Neural crest cell (in vitro differentiated cells): ENCODE measurements around the gene PSMB10. TPM values are rescaled to one million over a fixed set of nuclear protein-coding genes. Genes with fewer than 3 reads are reported as not detected.

Source experiments
- DNase-seq: peaks from one replicate; pipeline ENCODE4 v3.0.0; 2021; ENCODE audit warnings: low read depth, mixed read lengths, low spot score
- H3K27ac Mint-ChIP-seq: one replicate; pipeline ENCODE4 v1.8.0; 2021; ENCODE audit warnings: mild to moderate bottlenecking, mixed read lengths; ENCODE audit not compliant: unreplicated experiment
- H3K27me3 Mint-ChIP-seq: 2 replicates; pipeline ENCODE4 v1.8.0; 2021; ENCODE audit warnings: low read depth, mild to moderate bottlenecking, mixed read lengths
- H3K36me3 Mint-ChIP-seq: 2 replicates; pipeline ENCODE4 v1.8.0; 2021; ENCODE audit warnings: low read depth, mild to moderate bottlenecking, mixed read lengths
- H3K4me1 Mint-ChIP-seq: 2 replicates; pipeline ENCODE4 v1.8.0; 2021; ENCODE audit warnings: mixed read lengths
- H3K4me3 Mint-ChIP-seq: one replicate; pipeline ENCODE4 v1.8.0; 2021; ENCODE audit warnings: mild to moderate bottlenecking, mixed read lengths
- H3K9me3 Mint-ChIP-seq: 2 replicates; pipeline ENCODE4 v1.8.0; 2021; ENCODE audit warnings: mixed read lengths
- total RNA-seq: library from RNA; stranded (reverse); gene quantifications from 2 replicates; pipeline ENCODE4 v1.2.1, GENCODE V29; 2021
- TF ChIP-seq, protein P1 (sequence below): fragments of 200-600 bp; sonication (generic); conservative IDR thresholded peaks from 2 replicates; pipeline ENCODE4 v1.5.0; 2021; ENCODE audit warnings: antibody characterized with exemption, mild to moderate bottlenecking

The PSMB10 gene
- total RNA-seq, 1 donor from 2014 or later = 22.5 TPM

GRCh38 chr16:67942510-67943255, 6.0 kb upstream of the PSMB10 start:
- peaks cover 9% of the 10 kb centered on the region for H3K4me1 Mint-ChIP-seq
- H3K36me3 Mint-ChIP-seq = no peaks in the 10 kb centered on the region
- no peak overlapping the region for H3K4me3 Mint-ChIP-seq
- TF ChIP-seq, protein P1, sequence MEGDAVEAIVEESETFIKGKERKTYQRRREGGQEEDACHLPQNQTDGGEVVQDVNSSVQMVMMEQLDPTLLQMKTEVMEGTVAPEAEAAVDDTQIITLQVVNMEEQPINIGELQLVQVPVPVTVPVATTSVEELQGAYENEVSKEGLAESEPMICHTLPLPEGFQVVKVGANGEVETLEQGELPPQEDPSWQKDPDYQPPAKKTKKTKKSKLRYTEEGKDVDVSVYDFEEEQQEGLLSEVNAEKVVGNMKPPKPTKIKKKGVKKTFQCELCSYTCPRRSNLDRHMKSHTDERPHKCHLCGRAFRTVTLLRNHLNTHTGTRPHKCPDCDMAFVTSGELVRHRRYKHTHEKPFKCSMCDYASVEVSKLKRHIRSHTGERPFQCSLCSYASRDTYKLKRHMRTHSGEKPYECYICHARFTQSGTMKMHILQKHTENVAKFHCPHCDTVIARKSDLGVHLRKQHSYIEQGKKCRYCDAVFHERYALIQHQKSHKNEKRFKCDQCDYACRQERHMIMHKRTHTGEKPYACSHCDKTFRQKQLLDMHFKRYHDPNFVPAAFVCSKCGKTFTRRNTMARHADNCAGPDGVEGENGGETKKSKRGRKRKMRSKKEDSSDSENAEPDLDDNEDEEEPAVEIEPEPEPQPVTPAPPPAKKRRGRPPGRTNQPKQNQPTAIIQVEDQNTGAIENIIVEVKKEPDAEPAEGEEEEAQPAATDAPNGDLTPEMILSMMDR = no peak
- DNase-seq = no peak
- H3K27ac Mint-ChIP-seq = no peak overlapping the region
- H3K9me3 Mint-ChIP-seq = no peaks in the 10 kb centered on the region
- H3K27me3 Mint-ChIP-seq = no peaks in the 10 kb centered on the region

GRCh38 chr16:67942200-67942509, 5.5 kb upstream of the PSMB10 start:
- DNase-seq = peak; percentile 52
- Mint-ChIP-seq H3K4me1 (peaks cover 13% of the 10 kb centered on the region), H3K4me3 (peak overlapping the region; percentile 69), H3K36me3 (no peaks in the 10 kb centered on the region), H3K9me3 (no peaks in the 10 kb centered on the region), H3K27ac (no peak overlapping the region), H3K27me3 (no peaks in the 10 kb centered on the region)
- TF ChIP-seq, protein P1 = peak; percentile 71

DNA sequence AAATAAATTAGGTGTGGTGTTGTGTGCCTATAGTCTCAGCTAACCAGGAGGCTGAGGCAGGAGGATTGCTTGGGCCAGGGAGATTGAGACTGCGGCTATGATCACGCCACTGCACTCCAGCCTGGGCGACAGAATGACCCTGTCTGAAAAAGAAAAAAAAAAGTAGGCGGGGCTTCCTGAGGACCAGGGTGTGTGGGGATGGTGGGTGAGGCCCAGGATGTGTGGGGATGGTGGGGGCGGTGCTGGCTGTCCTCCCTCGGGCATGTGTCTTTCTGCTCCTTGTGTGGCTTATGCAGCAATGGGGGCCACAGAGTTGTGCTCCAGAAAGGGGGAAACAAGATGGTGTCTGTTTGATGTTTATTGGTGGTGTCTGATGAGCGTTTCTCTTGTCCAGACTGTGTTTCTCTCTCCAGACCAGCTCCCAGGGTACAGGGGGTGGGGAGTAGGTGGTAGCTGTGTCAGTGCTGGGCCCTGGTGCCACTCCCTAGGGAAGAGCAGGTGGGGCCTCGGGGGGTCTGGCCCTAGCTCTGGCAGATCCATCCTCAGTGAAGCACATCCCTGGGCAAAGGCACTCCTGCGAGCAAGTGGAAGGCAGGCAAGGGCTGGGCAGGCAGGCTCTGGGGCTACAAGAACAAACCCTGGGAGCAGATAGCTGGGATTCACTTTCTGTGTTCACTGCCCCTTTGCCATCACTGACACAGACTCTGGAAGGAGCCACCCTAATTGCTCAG, 5.0 kb upstream of the PSMB10 start:
- Mint-ChIP-seq H3K9me3 (no peaks in the 10 kb centered on the region), H3K36me3 (no peaks in the 10 kb centered on the region), H3K27me3 (no peaks in the 10 kb centered on the region), H3K27ac (no peak overlapping the region), H3K4me3 (peak overlapping the region; percentile 69), H3K4me1 (peaks cover 18% of the 10 kb centered on the region)
- TF ChIP-seq, protein P1 = no peak
- DNase-seq = no peak

- no peak overlapping the region for H3K27ac Mint-ChIP-seq
These were observed 3.9 kb upstream of the PSMB10 start for GRCh38 chr16:67940446-67941089.

More at GRCh38 chr16:67940446-67941089, 3.9 kb upstream of the PSMB10 start:
- Mint-ChIP-seq H3K27me3 (peaks cover 4% of the 10 kb centered on the region), H3K9me3 (no peaks in the 10 kb centered on the region), H3K4me1 (peaks cover 22% of the 10 kb centered on the region), H3K36me3 (peaks cover 3% of the 10 kb centered on the region), H3K4me3 (peak overlapping the region; percentile 56)
- DNase-seq = no peak
- TF ChIP-seq, protein P1 = no peak
